Lower leg skin (tissue), 3 donors: ENCODE data around the gene CCBE1.

ENCODE experiments used
- POLR2A ChIP-seq, 2 donors: fragments of 450-650 bp; IDR thresholded peaks; one replicate each; pipeline ENCODE4 v1.6.1; 2016 to 2017; ENCODE audit warnings: antibody characterized with exemption in 2 of 2, mild to moderate bottlenecking in 1 of 2, moderate library complexity in 1 of 2
- TF ChIP-seq, protein P1 (sequence below), 3 donors: fragments of 450-650 bp; IDR thresholded peaks; one replicate each; pipeline ENCODE4 v1.5.1; 2016; ENCODE audit warnings: antibody characterized with exemption in 3 of 3, mild to moderate bottlenecking in 3 of 3, moderate library complexity in 2 of 3

DNA sequence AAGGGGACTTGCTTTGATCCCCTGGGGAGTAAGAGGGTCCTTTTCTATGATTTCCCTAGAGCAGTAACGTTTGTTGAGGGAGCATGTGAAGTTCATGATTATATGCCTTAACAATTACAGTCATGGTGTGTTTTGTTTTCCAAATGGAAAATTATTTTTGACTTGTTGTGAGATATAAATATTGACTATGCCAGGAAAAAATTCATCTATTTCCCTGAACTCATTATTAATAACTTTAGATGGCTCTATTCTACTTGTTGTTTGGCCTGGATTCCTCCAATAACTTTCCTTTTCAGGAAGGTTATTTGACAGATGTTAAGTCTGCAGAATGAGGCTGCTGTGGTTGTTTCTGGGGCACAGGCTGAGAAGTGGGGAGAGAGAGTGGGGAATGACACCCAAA is 266.1 kb downstream of the CCBE1 start:
- no peak for TF ChIP-seq POLR2A (IDR thresholded peaks at IDR 0.05)
- TF ChIP-seq, protein P1, sequence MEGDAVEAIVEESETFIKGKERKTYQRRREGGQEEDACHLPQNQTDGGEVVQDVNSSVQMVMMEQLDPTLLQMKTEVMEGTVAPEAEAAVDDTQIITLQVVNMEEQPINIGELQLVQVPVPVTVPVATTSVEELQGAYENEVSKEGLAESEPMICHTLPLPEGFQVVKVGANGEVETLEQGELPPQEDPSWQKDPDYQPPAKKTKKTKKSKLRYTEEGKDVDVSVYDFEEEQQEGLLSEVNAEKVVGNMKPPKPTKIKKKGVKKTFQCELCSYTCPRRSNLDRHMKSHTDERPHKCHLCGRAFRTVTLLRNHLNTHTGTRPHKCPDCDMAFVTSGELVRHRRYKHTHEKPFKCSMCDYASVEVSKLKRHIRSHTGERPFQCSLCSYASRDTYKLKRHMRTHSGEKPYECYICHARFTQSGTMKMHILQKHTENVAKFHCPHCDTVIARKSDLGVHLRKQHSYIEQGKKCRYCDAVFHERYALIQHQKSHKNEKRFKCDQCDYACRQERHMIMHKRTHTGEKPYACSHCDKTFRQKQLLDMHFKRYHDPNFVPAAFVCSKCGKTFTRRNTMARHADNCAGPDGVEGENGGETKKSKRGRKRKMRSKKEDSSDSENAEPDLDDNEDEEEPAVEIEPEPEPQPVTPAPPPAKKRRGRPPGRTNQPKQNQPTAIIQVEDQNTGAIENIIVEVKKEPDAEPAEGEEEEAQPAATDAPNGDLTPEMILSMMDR (IDR thresholded peaks at IDR 0.05): no peak
